HEK293T (cell line): ENCODE measurements around the gene SYNPO2.

Source experiments
- LEF1 ChIP-seq: fragments of 450-650 bp; IDR thresholded peaks from 2 replicates; pipeline ENCODE4 v1.6.1; 2017; ENCODE audit warnings: mild to moderate bottlenecking, borderline replicate concordance
- SUZ12 ChIP-seq: fragments of 450-650 bp; IDR thresholded peaks from 2 replicates; pipeline ENCODE4 v1.6.1; 2016; ENCODE audit warnings: mild to moderate bottlenecking
- TARDBP ChIP-seq: fragments of 450-650 bp; IDR thresholded peaks from 2 replicates; pipeline ENCODE4 v1.6.1; 2016

GRCh38 chr4:118947095-118947494 is 58.4 kb downstream of the SYNPO2 start:
- TF ChIP-seq LEF1 = no peak
- TF ChIP-seq TARDBP = no peak
- no peak for TF ChIP-seq SUZ12
